Measurements from ENCODE around the gene ADAM23. TPM values are rescaled to one million over a fixed set of nuclear protein-coding genes. Genes with fewer than 3 reads are reported as not detected.

ADAM23 gene
- total RNA-seq, 1 donor from 2014 or later: 1.1 TPM

DNA sequence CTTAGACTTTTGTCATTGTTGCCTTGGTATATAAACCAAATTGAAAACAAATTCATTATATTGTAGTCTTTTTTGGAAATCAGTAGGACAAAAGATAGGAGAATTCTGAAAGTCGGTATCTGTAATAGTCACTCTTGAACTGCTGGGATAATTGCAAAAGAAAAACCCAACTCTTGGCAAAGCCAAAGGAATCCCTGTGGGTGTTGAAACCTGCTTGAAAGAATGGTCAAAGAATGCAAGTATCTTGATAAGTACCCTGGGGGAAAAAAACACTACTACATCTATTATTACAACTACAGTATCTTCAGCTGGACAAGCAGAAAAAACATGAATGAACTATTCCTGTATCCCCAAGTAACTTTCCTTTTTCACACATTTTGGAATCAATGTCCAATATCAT is 191.7 kb downstream of the ADAM23 start:
- no peak for DNase-seq (ENCODE audit: low spot score)

DNA sequence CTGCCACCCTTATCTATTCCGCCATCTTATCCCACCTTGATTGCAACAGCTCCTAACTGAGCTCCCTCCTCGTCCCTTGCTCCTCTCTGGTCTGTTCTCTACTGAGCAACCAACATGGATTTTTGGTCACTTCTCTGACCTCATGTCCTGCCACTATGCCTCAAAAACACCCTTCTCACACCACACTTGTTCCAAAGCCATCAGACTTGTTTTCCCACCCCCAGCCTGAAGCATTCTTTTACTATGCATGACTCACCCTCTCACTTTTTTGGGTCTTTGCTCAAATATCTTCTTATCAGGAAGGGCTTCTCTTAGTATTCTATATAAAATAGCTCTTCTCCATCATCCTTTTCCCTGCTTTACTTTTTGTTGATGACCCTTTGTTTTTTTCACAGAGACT is 196.3 kb downstream of the ADAM23 start:
- DNase-seq (ENCODE audit: low spot score): no peak

DNA sequence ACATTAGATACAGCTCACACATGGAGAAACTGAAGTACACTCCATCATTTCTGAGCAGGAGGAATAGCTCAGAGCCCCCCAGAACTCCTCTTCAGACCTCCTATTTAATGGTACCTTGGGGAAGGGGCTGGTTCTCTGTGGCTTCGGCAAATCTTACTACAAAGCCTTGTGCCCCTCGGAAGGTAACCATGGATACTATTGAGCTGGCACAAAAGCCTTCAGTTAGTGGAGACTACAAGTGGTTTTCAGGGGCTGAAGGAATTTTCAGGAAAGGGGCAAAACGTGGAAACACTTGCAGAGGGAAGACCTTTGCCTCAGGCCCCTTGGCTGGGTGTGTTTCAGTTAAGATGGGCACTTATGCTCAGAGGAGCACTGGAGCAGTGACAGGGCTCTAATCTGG is 197.9 kb downstream of the ADAM23 start:
- DNase-seq (ENCODE audit: low spot score): no peak

DNA sequence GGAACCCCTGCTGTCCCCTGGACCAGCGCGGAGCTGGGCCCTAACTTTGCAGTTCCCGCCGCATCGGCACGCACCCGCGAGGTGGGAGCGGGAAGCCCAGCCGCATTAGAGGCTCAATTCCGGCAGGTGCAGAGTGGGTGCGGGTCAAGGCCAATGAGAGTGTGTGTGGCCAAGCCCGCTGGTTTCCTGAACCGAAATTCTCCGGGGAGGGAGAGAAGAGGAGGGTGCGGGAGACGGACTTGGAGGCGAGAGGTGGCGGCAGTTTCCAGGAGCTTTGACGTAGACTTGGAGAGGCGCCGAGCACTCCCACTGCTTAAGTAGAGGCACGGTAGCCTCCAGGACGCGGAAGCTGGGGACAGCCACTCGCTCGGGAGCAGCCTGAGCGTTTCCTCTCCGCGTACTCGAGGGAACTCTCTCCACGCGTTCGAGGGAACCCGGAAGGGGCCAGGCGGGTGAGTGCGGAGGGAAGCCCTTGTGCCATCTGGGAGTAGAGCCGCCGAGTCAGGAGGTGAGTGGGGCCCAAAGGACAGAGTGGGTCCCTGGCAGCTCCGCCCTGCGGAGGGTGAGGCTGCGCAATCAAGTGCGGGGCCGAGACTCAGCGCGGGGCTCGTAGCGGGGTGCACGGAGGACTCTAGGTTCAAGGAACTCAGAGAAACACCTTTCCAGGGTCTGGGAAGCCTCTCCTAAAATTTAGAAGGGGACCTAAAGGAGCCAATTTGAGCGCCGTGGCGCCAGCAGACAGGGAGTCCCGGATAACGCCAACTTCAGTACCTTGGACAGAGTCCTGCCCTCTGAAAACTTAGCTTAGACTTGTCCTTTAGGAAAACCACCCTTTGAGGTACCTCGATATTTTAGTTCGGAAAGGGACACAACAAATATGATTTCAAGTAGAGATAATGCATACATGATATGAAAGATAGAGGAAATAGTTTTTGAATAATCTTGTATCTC is 199.0 kb downstream of the ADAM23 start, which contains the start of gene FAM237A:
Gene FAM237A, plus strand, starts transcription at position 413 of the 951 bp plus-strand sequence. CDS start 1,750 bp downstream, outside the sequence.
- DNase-seq (ENCODE audit: low spot score): no peak

DNA sequence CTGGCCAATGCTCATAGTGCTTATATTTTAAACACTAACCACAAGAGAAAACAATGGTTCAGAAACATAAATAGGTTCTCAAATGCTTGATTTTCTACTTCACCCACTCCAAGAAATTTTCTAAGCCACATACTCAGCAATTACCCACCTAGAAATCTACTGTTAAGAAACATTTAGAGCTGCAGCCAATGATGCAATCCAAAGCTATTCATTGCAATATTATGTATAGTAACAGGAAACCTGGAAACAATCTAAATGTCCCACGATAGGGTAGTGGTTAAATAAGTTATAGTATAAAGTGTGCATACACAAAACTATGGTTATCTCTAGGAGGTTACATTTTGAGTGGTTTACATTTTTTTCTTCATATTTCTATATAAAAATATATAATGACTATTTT is 204.7 kb downstream of the ADAM23 start:
- DNase-seq (ENCODE audit: low spot score): no peak

DNA sequence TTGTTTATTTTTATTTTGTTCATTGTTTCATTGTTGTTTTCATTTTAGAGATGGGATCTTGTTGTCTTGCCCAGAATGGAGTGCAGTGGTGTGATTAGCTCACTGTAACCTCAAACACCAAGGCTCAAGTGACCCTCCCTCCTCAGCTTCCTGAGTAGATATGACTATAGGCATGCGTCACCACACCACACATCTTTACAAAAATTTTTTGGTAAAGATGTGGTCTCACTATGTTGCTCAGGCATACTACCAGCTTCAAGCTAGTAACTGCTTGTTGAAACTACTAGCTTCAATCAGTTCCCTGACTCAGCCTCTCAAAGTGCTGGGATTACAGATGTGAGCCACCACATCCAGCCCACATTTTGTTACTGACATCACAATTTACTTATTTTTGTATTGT is 213.8 kb downstream of the ADAM23 start:
- DNase-seq (ENCODE audit: low spot score): no peak

DNA sequence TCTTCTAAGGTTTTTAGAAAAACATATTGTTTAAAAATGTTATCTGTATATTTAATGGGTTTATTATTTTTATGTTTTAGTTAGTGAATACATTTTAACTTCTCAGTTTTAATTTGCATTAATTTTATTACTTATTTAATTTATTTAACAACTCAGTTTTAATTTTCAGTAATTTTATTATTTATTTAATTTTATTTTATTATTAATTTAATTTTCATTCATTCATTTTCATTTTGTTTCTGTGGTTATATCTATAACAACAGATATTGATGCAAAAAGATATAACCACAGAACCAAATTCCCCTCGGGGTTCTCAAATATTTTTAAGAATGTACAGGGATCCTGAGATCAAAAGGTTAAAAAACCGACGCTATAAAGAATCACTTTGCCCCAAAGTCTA is 221.9 kb downstream of the ADAM23 start:
- DNase-seq (ENCODE audit: low spot score): no peak

Other genes starting within 250 kb of the ADAM23 start
- 10.6 TPM for gene ZDBF2, start 168.9 kb upstream of the ADAM23 start, total RNA-seq
- not detected for gene FAM237A, start 199.0 kb downstream of the ADAM23 start, total RNA-seq